ENCODE data around the gene KCNQ1.

- TF ChIP-seq ZNF696 (CRISPR knock-in tag; conservative IDR thresholded peaks at IDR 0.05) (no peak), ZNF224 (CRISPR knock-in tag; IDR thresholded peaks at IDR 0.05) (no peak), TCF7 (IDR thresholded peaks at IDR 0.05; ENCODE audit: borderline replicate concordance) (no peak), ZC3H4 (CRISPR knock-in tag; IDR thresholded peaks at IDR 0.05; ENCODE audit: borderline replicate concordance) (no peak), ELK1 (CRISPR knock-in tag; IDR thresholded peaks at IDR 0.05) (no peak), MYC (IDR thresholded peaks at IDR 0.05; ENCODE audit: low read depth, low read length) (no peak), MYC (CRISPR knock-in tag; IDR thresholded peaks at IDR 0.05; ENCODE audit: borderline replicate concordance, low read depth) (no peak), NR4A1 (CRISPR knock-in tag; IDR thresholded peaks at IDR 0.05) (no peak), NR4A1 (tag; IDR thresholded peaks at IDR 0.05) (no peak), TEAD2 (tag; IDR thresholded peaks at IDR 0.05) (no peak), ZNF274 (IDR thresholded peaks at IDR 0.05; ENCODE audit: borderline replicate concordance, low read depth, low read length) (no peak), ZNF398 (CRISPR knock-in tag; IDR thresholded peaks at IDR 0.05) (no peak), ZNF551 (CRISPR knock-in tag; IDR thresholded peaks at IDR 0.05) (no peak), EZH2 (IDR thresholded peaks at IDR 0.05; ENCODE audit: borderline replicate concordance, low read depth, low read length) (no peak), ZFPM2 (CRISPR knock-in tag; IDR thresholded peaks at IDR 0.05) (no peak)
Observed at GRCh38 chr11:2557381-2557780, 112.6 kb downstream of the KCNQ1 start.
